ENCODE data around the gene KCNJ6. TPM values are rescaled to one million over a fixed set of nuclear protein-coding genes. Genes with fewer than 3 reads are reported as not detected.
"Not testable (repeated sequence)": the region's sequence is repeated elsewhere in the genome, so short reads cannot be mapped to it uniquely, and the experiment has no call there.

KCNJ6 gene
- total RNA-seq, 1 donor from 2014 or later: 0.52 TPM

- Histone ChIP-seq H3K27ac (ENCODE audit: low read depth, low read length) (no peak overlapping the region), H3K27me3 (ENCODE audit: control insufficient read depth in 3 of 3, insufficient read depth in 3 of 3, low read length in 3 of 3) (peaks cover 0 to 3% (median 3%) of the 10 kb centered on the region in 3 donors), H3K9ac (ENCODE audit: low read depth in 1 of 3, low read length in 3 of 3) (no peak overlapping the region), H3K9me3 (ENCODE audit: control insufficient read depth in 3 of 3, low read length in 3 of 3) (no peaks in the 10 kb centered on the region), H3K4me3 (ENCODE audit: low read length in 3 of 3) (no peak overlapping the region), H3K4me1 (ENCODE audit: control insufficient read depth in 3 of 3, insufficient read depth in 3 of 3, low read length in 3 of 3) (peaks cover 0 to 6% (median 3%) of the 10 kb centered on the region in 3 donors), H3K36me3 (ENCODE audit: control insufficient read depth in 3 of 3, insufficient read depth in 3 of 3, low read length in 3 of 3) (no peaks in the 10 kb centered on the region)
Measured at GRCh38 chr21:37737507-37737906, 178.8 kb downstream of the KCNJ6 start.

DNA sequence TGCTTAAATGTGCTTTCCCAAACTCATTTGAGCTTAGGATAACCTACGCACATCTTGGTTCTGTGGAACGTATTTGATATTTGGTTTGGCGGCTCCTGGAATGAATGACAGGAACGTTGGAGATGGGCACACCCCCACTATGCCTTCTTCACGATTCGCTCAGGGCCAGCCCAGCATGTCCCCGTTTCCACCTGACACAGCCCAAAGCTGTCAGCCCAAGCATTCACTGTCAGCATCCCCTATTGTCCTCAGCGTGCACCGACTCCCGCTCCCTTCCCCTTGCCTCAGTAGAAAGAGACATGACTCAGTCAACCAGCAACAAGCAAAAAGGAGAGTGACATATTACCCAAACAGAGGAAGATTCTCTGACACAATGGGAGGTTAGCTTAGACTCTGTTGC, 181.4 kb downstream of the KCNJ6 start:
- H3K9me3 ChIP-seq (ENCODE audit: control insufficient read depth in 3 of 3, low read length in 3 of 3): no peaks in the 10 kb centered on the region
- no peaks in the 10 kb centered on the region for H3K36me3 ChIP-seq (ENCODE audit: control insufficient read depth in 3 of 3, insufficient read depth in 3 of 3, low read length in 3 of 3)
- no peak overlapping the region for H3K9ac ChIP-seq (ENCODE audit: low read depth in 1 of 3, low read length in 3 of 3)
- no peak overlapping the region for H3K27ac ChIP-seq (ENCODE audit: low read depth, low read length)
- H3K4me1 ChIP-seq (ENCODE audit: control insufficient read depth in 3 of 3, insufficient read depth in 3 of 3, low read length in 3 of 3): peaks cover 0 to 5% (median 0%) of the 10 kb centered on the region in 3 donors
- peaks cover 0 to 7% (median 7%) of the 10 kb centered on the region in 3 donors for H3K27me3 ChIP-seq (ENCODE audit: control insufficient read depth in 3 of 3, insufficient read depth in 3 of 3, low read length in 3 of 3)
- H3K4me3 ChIP-seq (ENCODE audit: low read length in 3 of 3): no peak overlapping the region

- Histone ChIP-seq H3K27me3 (ENCODE audit: control insufficient read depth in 3 of 3, insufficient read depth in 3 of 3, low read length in 3 of 3) (peaks cover 0 to 7% (median 7%) of the 10 kb centered on the region in 3 donors), H3K27ac (ENCODE audit: low read depth, low read length) (no peak overlapping the region), H3K4me3 (ENCODE audit: low read length in 3 of 3) (no peak overlapping the region), H3K9me3 (ENCODE audit: control insufficient read depth in 3 of 3, low read length in 3 of 3) (no peaks in the 10 kb centered on the region), H3K4me1 (ENCODE audit: control insufficient read depth in 3 of 3, insufficient read depth in 3 of 3, low read length in 3 of 3) (peaks cover 0 to 5% (median 0%) of the 10 kb centered on the region in 3 donors), H3K9ac (ENCODE audit: low read depth in 1 of 3, low read length in 3 of 3) (no peak overlapping the region), H3K36me3 (ENCODE audit: control insufficient read depth in 3 of 3, insufficient read depth in 3 of 3, low read length in 3 of 3) (no peaks in the 10 kb centered on the region)
Measured at GRCh38 chr21:37732927-37733326, 183.3 kb downstream of the KCNJ6 start.

- H3K4me3 ChIP-seq (ENCODE audit: low read length in 3 of 3): no peak overlapping the region
- no peak overlapping the region for H3K9ac ChIP-seq (ENCODE audit: low read depth in 1 of 3, low read length in 3 of 3)
- no peaks in the 10 kb centered on the region for H3K9me3 ChIP-seq (ENCODE audit: control insufficient read depth in 3 of 3, low read length in 3 of 3)
- H3K36me3 ChIP-seq (ENCODE audit: control insufficient read depth in 3 of 3, insufficient read depth in 3 of 3, low read length in 3 of 3): no peaks in the 10 kb centered on the region
- H3K27ac ChIP-seq (ENCODE audit: low read depth, low read length): no peak overlapping the region
- H3K4me1 ChIP-seq (ENCODE audit: control insufficient read depth in 3 of 3, insufficient read depth in 3 of 3, low read length in 3 of 3): no peaks in the 10 kb centered on the region
- no peaks in the 10 kb centered on the region for H3K27me3 ChIP-seq (ENCODE audit: control insufficient read depth in 3 of 3, insufficient read depth in 3 of 3, low read length in 3 of 3)
Measured at GRCh38 chr21:37724201-37724600, 192.1 kb downstream of the KCNJ6 start.

DNA sequence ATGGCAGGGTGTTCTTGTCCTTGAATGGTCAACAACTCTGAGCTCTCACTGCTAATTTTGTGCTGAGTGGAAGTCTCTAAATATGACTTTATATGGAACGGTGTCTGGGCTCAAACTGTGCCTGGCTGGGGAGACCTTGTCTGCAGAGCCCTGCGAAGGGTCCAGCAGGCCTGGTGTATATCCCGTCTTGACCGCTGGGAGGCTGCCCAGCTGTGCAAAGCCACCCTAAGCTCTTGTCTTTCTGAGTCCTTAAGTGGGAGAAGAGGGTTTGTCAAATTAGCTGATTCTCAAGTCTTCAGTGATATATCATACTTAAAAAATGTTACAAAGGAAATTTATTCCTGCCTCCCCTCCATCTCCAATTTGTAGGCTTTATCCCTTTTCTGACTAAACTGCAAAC, 198.7 kb downstream of the KCNJ6 start:
- Histone ChIP-seq H3K36me3 (ENCODE audit: control insufficient read depth in 3 of 3, insufficient read depth in 3 of 3, low read length in 3 of 3) (no peaks in the 10 kb centered on the region), H3K4me1 (ENCODE audit: control insufficient read depth in 3 of 3, insufficient read depth in 3 of 3, low read length in 3 of 3) (no peaks in the 10 kb centered on the region), H3K4me3 (ENCODE audit: low read length in 3 of 3) (no peak overlapping the region), H3K9me3 (ENCODE audit: control insufficient read depth in 3 of 3, low read length in 3 of 3) (no peaks in the 10 kb centered on the region), H3K27ac (ENCODE audit: low read depth, low read length) (no peak overlapping the region), H3K9ac (ENCODE audit: low read depth in 1 of 3, low read length in 3 of 3) (no peak overlapping the region), H3K27me3 (ENCODE audit: control insufficient read depth in 3 of 3, insufficient read depth in 3 of 3, low read length in 3 of 3) (peaks cover 0 to 3% (median 0%) of the 10 kb centered on the region in 3 donors)

GRCh38 chr21:37712569-37712934, 203.7 kb downstream of the KCNJ6 start:
- not testable (repeated sequence) for H3K9ac ChIP-seq (ENCODE audit: low read depth in 1 of 3, low read length in 3 of 3); H3K27me3 ChIP-seq (ENCODE audit: control insufficient read depth in 3 of 3, insufficient read depth in 3 of 3, low read length in 3 of 3); H3K27ac ChIP-seq (ENCODE audit: low read depth, low read length); H3K9me3 ChIP-seq (ENCODE audit: control insufficient read depth in 3 of 3, low read length in 3 of 3); H3K36me3 ChIP-seq (ENCODE audit: control insufficient read depth in 3 of 3, insufficient read depth in 3 of 3, low read length in 3 of 3); H3K4me3 ChIP-seq (ENCODE audit: low read length in 3 of 3)
- H3K4me1 ChIP-seq (ENCODE audit: control insufficient read depth in 3 of 3, insufficient read depth in 3 of 3, low read length in 3 of 3): peaks cover 7 to 19% (median 15%) of the 10 kb centered on the region in 3 donors

DNA sequence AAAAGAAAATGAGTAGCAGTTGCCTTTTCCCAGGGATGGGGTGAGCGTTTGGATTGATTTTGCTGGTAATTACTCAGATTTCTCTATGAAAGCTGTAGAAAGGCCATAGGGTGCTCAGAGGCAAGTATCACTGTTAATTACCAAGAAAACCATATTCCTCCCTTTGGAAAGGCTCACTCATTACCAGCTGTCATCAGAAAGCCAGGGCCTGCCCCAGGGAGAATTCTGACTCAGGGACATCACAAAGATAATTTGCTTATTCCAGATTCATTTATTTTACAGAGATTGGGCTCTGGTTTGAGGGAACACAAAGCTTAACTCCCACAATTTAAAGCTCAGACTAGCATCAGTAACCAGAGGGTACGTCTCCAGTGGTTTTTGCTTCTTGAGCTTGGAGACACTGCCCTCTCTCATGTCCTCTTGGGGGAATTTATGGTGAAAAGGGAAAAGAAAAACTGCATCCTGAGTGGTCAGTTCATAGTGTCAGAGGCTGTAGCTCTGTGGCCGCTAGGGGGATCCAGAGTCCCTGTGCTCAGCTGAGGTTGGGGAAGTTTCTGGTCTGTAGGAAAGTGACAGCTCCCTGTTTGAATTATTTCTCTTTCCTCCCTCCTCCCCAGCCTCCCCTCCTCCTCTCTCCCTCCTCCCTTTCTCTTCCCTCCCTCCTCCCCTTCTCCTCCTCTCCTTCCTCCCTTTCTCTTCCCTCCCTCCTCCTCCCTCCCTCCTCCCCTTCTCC, 204.3 kb downstream of the KCNJ6 start:
- H3K4me1 ChIP-seq (ENCODE audit: control insufficient read depth in 3 of 3, insufficient read depth in 3 of 3, low read length in 3 of 3): peaks cover 7 to 19% (median 15%) of the 10 kb centered on the region in 3 donors
- H3K36me3 ChIP-seq (ENCODE audit: control insufficient read depth in 3 of 3, insufficient read depth in 3 of 3, low read length in 3 of 3): no peaks in the 10 kb centered on the region
- no peak overlapping the region for H3K27ac ChIP-seq (ENCODE audit: low read depth, low read length)
- peak overlapping the region in 1 of 3 donors; percentile 23 for H3K9ac ChIP-seq (ENCODE audit: low read depth in 1 of 3, low read length in 3 of 3)
- no peaks in the 10 kb centered on the region for H3K9me3 ChIP-seq (ENCODE audit: control insufficient read depth in 3 of 3, low read length in 3 of 3)
- H3K27me3 ChIP-seq (ENCODE audit: control insufficient read depth in 3 of 3, insufficient read depth in 3 of 3, low read length in 3 of 3): no peaks in the 10 kb centered on the region
- no peak overlapping the region for H3K4me3 ChIP-seq (ENCODE audit: low read length in 3 of 3)

DNA sequence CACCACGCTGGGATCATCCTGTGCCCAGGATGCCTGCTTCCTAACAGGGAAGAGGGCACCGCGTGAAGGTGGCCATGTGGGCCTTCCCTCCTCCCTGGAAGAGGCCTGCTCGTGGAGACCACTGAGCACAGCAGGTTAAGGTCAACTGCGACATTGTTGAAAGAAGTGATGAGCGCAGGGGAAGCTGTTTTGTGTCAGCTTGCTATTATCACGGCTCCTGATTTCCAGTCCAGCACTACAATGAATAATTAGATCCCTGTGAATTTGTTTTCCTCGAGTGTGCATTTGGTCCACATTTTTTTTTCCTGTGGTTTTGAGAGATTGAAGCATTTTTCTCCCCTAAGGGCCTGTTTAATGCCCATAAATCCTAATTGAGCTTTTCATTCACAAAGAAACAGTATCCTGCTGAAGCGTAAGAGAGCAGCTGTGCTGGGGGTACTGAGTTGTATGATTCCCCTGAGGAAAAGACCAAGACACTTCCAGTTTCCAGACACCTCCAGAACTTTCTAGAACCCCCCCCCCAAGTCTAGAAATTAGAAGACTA, 204.9 kb downstream of the KCNJ6 start:
- Histone ChIP-seq H3K4me1 (ENCODE audit: control insufficient read depth in 3 of 3, insufficient read depth in 3 of 3, low read length in 3 of 3) (peaks cover 7 to 19% (median 15%) of the 10 kb centered on the region in 3 donors), H3K4me3 (ENCODE audit: low read length in 3 of 3) (peak overlapping the region in 2 of 3 donors; percentile 40 to 54), H3K9me3 (ENCODE audit: control insufficient read depth in 3 of 3, low read length in 3 of 3) (no peaks in the 10 kb centered on the region), H3K9ac (ENCODE audit: low read depth in 1 of 3, low read length in 3 of 3) (peak overlapping the region in 2 of 3 donors; percentile 32 to 40), H3K27ac (ENCODE audit: low read depth, low read length) (peak overlapping the region; percentile 83), H3K36me3 (ENCODE audit: control insufficient read depth in 3 of 3, insufficient read depth in 3 of 3, low read length in 3 of 3) (no peaks in the 10 kb centered on the region), H3K27me3 (ENCODE audit: control insufficient read depth in 3 of 3, insufficient read depth in 3 of 3, low read length in 3 of 3) (no peaks in the 10 kb centered on the region)

DNA sequence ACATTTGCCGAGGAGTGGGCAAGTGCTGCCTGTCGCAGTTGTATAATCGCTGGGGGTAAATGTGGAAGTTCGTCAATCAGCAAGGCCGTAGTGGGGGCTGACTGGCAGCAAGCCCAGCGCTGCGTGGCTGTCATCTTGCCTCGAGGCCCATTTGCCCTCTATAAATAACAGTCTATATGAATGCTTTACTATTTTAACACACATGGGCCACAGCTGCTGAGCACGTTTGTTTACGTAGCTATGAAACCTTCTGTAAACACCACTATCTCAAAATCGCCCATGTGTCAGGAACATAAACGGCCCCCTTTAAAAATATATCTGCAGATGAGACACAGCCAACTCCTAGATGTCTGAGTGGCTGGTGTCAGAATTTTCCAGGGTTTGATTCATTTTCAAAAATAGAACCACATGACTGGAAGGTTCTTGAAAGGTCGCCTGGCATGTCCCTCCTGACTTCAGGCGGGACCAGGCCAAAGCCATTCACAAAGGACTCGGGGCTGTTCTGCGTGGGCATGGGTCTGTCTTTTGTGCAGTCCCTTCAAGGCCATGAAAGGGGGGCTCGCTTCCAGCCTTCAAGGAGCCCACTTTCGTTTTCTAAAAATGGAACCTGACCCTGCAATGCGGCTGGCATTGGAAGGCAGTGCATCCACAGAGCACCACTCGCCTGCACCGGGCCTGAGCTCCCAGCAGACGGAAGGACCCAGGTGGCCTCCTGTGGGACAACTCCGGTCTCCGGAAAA, 205.5 kb downstream of the KCNJ6 start:
- Histone ChIP-seq H3K36me3 (ENCODE audit: control insufficient read depth in 3 of 3, insufficient read depth in 3 of 3, low read length in 3 of 3) (no peaks in the 10 kb centered on the region), H3K27me3 (ENCODE audit: control insufficient read depth in 3 of 3, insufficient read depth in 3 of 3, low read length in 3 of 3) (no peaks in the 10 kb centered on the region), H3K4me3 (ENCODE audit: low read length in 3 of 3) (peak overlapping the region in 2 of 3 donors; percentile 40 to 54), H3K9ac (ENCODE audit: low read depth in 1 of 3, low read length in 3 of 3) (peak overlapping the region in 2 of 3 donors; percentile 32 to 40), H3K9me3 (ENCODE audit: control insufficient read depth in 3 of 3, low read length in 3 of 3) (no peaks in the 10 kb centered on the region), H3K27ac (ENCODE audit: low read depth, low read length) (peak overlapping the region; percentile 83), H3K4me1 (ENCODE audit: control insufficient read depth in 3 of 3, insufficient read depth in 3 of 3, low read length in 3 of 3) (peaks cover 7 to 19% (median 15%) of the 10 kb centered on the region in 3 donors)

DNA sequence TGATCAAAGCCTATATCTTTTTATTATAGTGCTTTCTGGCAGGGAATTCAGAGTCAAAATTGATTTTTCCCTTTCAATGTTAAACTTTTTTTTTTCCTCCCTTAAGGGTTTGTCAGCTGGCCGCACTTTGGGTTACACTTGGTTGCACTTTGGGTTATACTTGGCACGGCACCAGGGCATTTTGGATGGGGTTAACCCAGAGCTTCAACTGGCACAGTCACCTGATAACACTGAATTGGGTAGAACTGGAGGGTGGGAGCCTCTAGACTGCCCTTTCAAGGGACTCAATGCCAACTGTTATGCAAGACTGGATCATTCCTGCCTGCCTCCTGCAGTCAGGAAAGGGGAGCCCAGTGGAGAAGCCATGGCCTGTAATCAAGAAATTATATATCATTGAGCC, 211.5 kb downstream of the KCNJ6 start:
- no peaks in the 10 kb centered on the region for H3K27me3 ChIP-seq (ENCODE audit: control insufficient read depth in 3 of 3, insufficient read depth in 3 of 3, low read length in 3 of 3)
- no peak overlapping the region for H3K4me3 ChIP-seq (ENCODE audit: low read length in 3 of 3)
- no peak overlapping the region for H3K9ac ChIP-seq (ENCODE audit: low read depth in 1 of 3, low read length in 3 of 3)
- no peaks in the 10 kb centered on the region for H3K9me3 ChIP-seq (ENCODE audit: control insufficient read depth in 3 of 3, low read length in 3 of 3)
- no peak overlapping the region for H3K27ac ChIP-seq (ENCODE audit: low read depth, low read length)
- H3K36me3 ChIP-seq (ENCODE audit: control insufficient read depth in 3 of 3, insufficient read depth in 3 of 3, low read length in 3 of 3): no peaks in the 10 kb centered on the region
- no peaks in the 10 kb centered on the region for H3K4me1 ChIP-seq (ENCODE audit: control insufficient read depth in 3 of 3, insufficient read depth in 3 of 3, low read length in 3 of 3)

All from skeletal muscle tissue (tissue), 4 donors.